ENCODE measurements around the gene SART1.
A peak's percentile ranks its signal among the peaks of the same experiment; 100 is the strongest.

Gene SART1

GRCh38 chr11:65961267-65962140 is at the start of gene SART1:
SART1 (plus strand) TSS chr11:65961734; CDS start chr11:65961781, 47 bp downstream.
- DNase-seq (ENCODE audit: low spot score): peak; percentile 96

- no peak for DNase-seq (ENCODE audit: low spot score)
Measured at GRCh38 chr11:65912845-65913244, 48.7 kb upstream of the SART1 start.

GRCh38 chr11:65915101-65915820 is 46.3 kb upstream of the SART1 start:
- no peak for DNase-seq (ENCODE audit: low spot score)

- no peak for DNase-seq (ENCODE audit: low spot score)
Measured at GRCh38 chr11:65915821-65916251, 45.7 kb upstream of the SART1 start.

- no peak for DNase-seq (ENCODE audit: low spot score)
Measured at GRCh38 chr11:65916391-65916790, 45.1 kb upstream of the SART1 start.

GRCh38 chr11:65917077-65917433 is 44.5 kb upstream of the SART1 start:
- DNase-seq (ENCODE audit: low spot score): no peak

- DNase-seq (ENCODE audit: low spot score): no peak
Measured at GRCh38 chr11:65917434-65918210, 43.9 kb upstream of the SART1 start.

- no peak for DNase-seq (ENCODE audit: low spot score)
Measured at GRCh38 chr11:65918211-65919140, 43.1 kb upstream of the SART1 start, which contains the start of gene C11orf68. C11orf68 (minus strand) TSS chr11:65919062; CDS start chr11:65919031, 31 bp downstream.

GRCh38 chr11:65919141-65919572 is 42.4 kb upstream of the SART1 start, which contains the start of gene DRAP1:
DRAP1 (plus strand) TSS chr11:65919426; CDS start chr11:65919502, 76 bp downstream.
- DNase-seq (ENCODE audit: low spot score): peak; percentile 98

GRCh38 chr11:65919573-65920371 is 41.8 kb upstream of the SART1 start:
- peak; percentile 47 for DNase-seq (ENCODE audit: low spot score)

GRCh38 chr11:65920372-65920802 is 41.1 kb upstream of the SART1 start:
- no peak for DNase-seq (ENCODE audit: low spot score)

GRCh38 chr11:65921033-65921555 is 40.4 kb upstream of the SART1 start:
- no peak for DNase-seq (ENCODE audit: low spot score)

- DNase-seq (ENCODE audit: low spot score): no peak
Measured at GRCh38 chr11:65921876-65922275, 39.7 kb upstream of the SART1 start.

GRCh38 chr11:65922565-65922964 is 39.0 kb upstream of the SART1 start:
- DNase-seq (ENCODE audit: low spot score): no peak

- DNase-seq (ENCODE audit: low spot score): no peak
Measured at GRCh38 chr11:65925397-65925796, 36.1 kb upstream of the SART1 start.

- DNase-seq (ENCODE audit: low spot score): peak; percentile 87
Measured at GRCh38 chr11:65927904-65928397, 33.6 kb upstream of the SART1 start.

GRCh38 chr11:65928667-65929066 is 32.9 kb upstream of the SART1 start:
- DNase-seq (ENCODE audit: low spot score): no peak

- DNase-seq (ENCODE audit: low spot score): no peak
Measured at GRCh38 chr11:65931773-65932557, 29.6 kb upstream of the SART1 start.

GRCh38 chr11:65932558-65932919 is 29.0 kb upstream of the SART1 start:
- DNase-seq (ENCODE audit: low spot score): no peak
